ENCODE data around the gene RLF. TPM values are rescaled to one million over a fixed set of nuclear protein-coding genes. Genes with fewer than 3 reads are reported as not detected.

RLF gene
- total and polyA plus RNA-seq, 10 of the 15 experiments (the other 5 are each of a cell fraction or from before 2014, with no cell fraction given), result 2.0 to 19.8 (median 8.7) TPM

DNA sequence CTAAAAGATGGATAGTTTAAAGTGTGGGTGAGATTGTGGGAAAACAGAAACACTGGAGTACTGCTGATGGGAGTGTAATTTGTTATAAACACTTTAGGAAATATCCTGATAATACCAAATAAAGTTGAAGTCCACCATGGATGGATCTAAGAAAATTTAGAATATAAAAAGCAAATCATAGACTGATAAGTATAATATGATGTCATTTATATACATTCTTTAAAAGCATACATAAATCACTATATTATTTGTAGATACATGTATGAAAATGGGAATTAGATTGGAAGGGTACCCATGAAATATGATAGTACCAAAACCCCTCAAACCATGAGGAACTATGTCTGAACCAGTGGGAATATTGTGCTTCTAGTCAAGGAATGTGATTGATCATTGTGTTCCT, 104.7 kb downstream of the RLF start:
- Histone ChIP-seq H3K9ac (ENCODE audit: control insufficient read depth, insufficient read depth, low read length) (no peak overlapping the region), H4K20me1 (ENCODE audit: control insufficient read depth, insufficient read depth) (no peaks in the 10 kb centered on the region), H3K4me2 (ENCODE audit: control insufficient read depth, insufficient read depth) (no peak overlapping the region), H3K79me2 (ENCODE audit: control insufficient read depth, insufficient read depth, low read length) (peaks cover 3% of the 10 kb centered on the region), H3K27ac (ENCODE audit: control insufficient read depth, insufficient read depth) (no peak overlapping the region), H3K4me1 (ENCODE audit: control insufficient read depth, insufficient read depth, low read length) (peaks cover 5% of the 10 kb centered on the region; the same call in 1 of the 2 replicates), H3K4me3 (no peak overlapping the region), H3K27me3 (replicated peaks in 1 of 2; ENCODE audit: control insufficient read depth in 2 of 2, insufficient read depth in 2 of 2, low read length in 1 of 2) (no peaks in the 10 kb centered on the region), H3K36me3 (ENCODE audit: control insufficient read depth in 2 of 2, insufficient read depth in 2 of 2, low read length in 1 of 2) (peaks cover 2 to 13% of the 10 kb centered on the region in 2 experiments), H2AFZ (ENCODE audit: control insufficient read depth, low read depth, low read length) (no peak overlapping the region), H3K9me3 (replicated peaks; ENCODE audit: control insufficient read depth, insufficient read depth, low read length) (no peaks in the 10 kb centered on the region)
- TF ChIP-seq, protein P1, sequence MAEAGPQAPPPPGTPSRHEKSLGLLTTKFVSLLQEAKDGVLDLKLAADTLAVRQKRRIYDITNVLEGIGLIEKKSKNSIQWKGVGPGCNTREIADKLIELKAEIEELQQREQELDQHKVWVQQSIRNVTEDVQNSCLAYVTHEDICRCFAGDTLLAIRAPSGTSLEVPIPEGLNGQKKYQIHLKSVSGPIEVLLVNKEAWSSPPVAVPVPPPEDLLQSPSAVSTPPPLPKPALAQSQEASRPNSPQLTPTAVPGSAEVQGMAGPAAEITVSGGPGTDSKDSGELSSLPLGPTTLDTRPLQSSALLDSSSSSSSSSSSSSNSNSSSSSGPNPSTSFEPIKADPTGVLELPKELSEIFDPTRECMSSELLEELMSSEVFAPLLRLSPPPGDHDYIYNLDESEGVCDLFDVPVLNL (IDR thresholded peaks at IDR 0.05; ENCODE audit: low read depth, low read length), result no peak
- peak; percentile 33; the same call in 1 of the 2 replicates for TF ChIP-seq ATF7 (IDR thresholded peaks at IDR 0.05; ENCODE audit: low read depth)
- intact Hi-C loops (cut with micrococcal nuclease; ENCODE audit: unreplicated experiment) (no loop called here), in situ Hi-C loops (cut with MboI) (no loop called here)
- CTCF ChIA-PET, result interaction anchor here (0.6 to 2.5 kb wide), 3 partner anchors 114 to 172 kb away, joined by 3 to 7 read pairs (median 3); no protein-coding TSS in a partner anchor
- DNase-seq (ENCODE audit: low read depth, low spot score) (no peak), ATAC-seq (no peak), FAIRE-seq (no peak)
- POLR2A ChIA-PET, result no interaction called here
- BruUV-seq (replicated peaks), result no TSS peak
- SMC1A ChIA-PET (ENCODE audit: uncharacterized antibody, unreplicated experiment), result interaction anchor here (0.9 to 2.0 kb wide), 5 partner anchors 9 to 265 kb away, joined by 3 to 8 read pairs (median 3); partner anchors contain the start of gene ZNF684
- RAD21 ChIA-PET (ENCODE audit: unreplicated experiment), result no interaction called here

DNA sequence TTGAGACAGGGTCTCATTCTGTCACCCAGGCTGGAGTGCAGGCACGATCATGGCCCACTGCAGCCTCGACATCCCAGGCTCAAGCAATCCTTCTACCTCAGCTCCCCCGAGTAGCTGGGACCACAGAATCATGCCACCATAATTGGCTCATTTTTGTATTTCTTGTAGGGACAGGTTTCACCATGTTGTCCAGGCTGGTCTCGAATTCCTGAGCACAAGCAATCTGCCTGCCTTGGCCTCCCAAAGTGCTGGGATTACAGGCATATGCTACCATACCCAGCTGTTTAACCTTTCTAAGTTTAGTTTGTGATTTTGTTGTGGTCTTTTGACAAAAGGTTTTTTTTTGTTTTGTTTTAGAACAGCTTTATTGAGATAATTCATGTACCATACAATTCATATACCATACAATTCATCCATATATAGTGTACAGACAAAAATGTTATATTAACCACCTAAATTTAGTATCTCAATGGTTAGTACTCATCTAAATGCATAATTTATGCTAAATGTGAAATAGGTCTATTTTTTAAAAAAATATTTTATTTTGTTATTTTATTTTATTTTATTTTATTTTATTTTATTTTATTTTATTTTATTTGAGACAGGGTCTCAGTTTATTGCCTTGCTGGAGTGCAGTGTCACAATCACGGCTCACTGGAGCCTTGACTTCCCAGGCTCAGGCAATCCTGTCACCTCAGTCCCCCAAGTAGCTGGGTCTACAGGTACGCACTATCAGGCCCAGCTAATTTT, 105.8 kb downstream of the RLF start:
- in situ Hi-C loops (cut with MboI) (no loop called here), intact Hi-C loops (cut with micrococcal nuclease; ENCODE audit: unreplicated experiment) (no loop called here)
- no peaks in the 10 kb centered on the region for H4K20me1 ChIP-seq (ENCODE audit: control insufficient read depth, insufficient read depth)
- H3K4me2 ChIP-seq (ENCODE audit: control insufficient read depth, insufficient read depth), result no peak overlapping the region
- H3K9ac ChIP-seq (ENCODE audit: control insufficient read depth, insufficient read depth, low read length), result no peak overlapping the region
- CTCF ChIA-PET, result interaction anchor here (0.8 to 2.5 kb wide), 6 partner anchors 14 to 171 kb away, joined by 3 to 7 read pairs (median 4); no protein-coding TSS in a partner anchor
- BruUV-seq (replicated peaks), result no TSS peak
- WGBS (ENCODE audit: insufficient coverage, insufficient replicate concordance, low lambda C conversion rate, missing lambda C conversion rate), result 92% methylated on average over 5 of the region's 6 CpGs
- H3K36me3 ChIP-seq (ENCODE audit: control insufficient read depth in 2 of 2, insufficient read depth in 2 of 2, low read length in 1 of 2), result peaks cover 2 to 10% of the 10 kb centered on the region in 2 experiments; a peak in 3 of 4 replicates
- H3K27ac ChIP-seq (ENCODE audit: control insufficient read depth, insufficient read depth), result no peak overlapping the region
- no peak overlapping the region for H2AFZ ChIP-seq (ENCODE audit: control insufficient read depth, low read depth, low read length)
- POLR2A ChIA-PET, result no interaction called here
- no peak for ATAC-seq
- SMC1A ChIA-PET (ENCODE audit: uncharacterized antibody, unreplicated experiment), result interaction anchor here (0.7 to 2.0 kb wide), 7 partner anchors 10 to 264 kb away, joined by 3 to 8 read pairs (median 3); partner anchors contain the start of gene ZNF684
- H3K27me3 ChIP-seq (replicated peaks in 1 of 2; ENCODE audit: control insufficient read depth in 2 of 2, insufficient read depth in 2 of 2, low read length in 1 of 2), result no peaks in the 10 kb centered on the region
- H3K4me1 ChIP-seq (ENCODE audit: control insufficient read depth, insufficient read depth, low read length), result peaks cover 5% of the 10 kb centered on the region; the same call in 1 of the 2 replicates
- no peak overlapping the region for H3K4me3 ChIP-seq
- no peak for DNase-seq (ENCODE audit: low read depth, low spot score)
- FAIRE-seq, result no peak
- TF ChIP-seq ZNF384 (IDR thresholded peaks at IDR 0.05; ENCODE audit: borderline replicate concordance, low read depth, low read length), result no peak
- TF ChIP-seq, protein P2, sequence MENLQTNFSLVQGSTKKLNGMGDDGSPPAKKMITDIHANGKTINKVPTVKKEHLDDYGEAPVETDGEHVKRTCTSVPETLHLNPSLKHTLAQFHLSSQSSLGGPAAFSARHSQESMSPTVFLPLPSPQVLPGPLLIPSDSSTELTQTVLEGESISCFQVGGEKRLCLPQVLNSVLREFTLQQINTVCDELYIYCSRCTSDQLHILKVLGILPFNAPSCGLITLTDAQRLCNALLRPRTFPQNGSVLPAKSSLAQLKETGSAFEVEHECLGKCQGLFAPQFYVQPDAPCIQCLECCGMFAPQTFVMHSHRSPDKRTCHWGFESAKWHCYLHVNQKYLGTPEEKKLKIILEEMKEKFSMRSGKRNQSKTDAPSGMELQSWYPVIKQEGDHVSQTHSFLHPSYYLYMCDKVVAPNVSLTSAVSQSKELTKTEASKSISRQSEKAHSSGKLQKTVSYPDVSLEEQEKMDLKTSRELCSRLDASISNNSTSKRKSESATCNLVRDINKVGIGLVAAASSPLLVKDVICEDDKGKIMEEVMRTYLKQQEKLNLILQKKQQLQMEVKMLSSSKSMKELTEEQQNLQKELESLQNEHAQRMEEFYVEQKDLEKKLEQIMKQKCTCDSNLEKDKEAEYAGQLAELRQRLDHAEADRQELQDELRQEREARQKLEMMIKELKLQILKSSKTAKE (IDR thresholded peaks at IDR 0.05; ENCODE audit: low read depth, poor library complexity, severe bottlenecking), result no peak
- no peak for TF ChIP-seq NR2F1 (conservative IDR thresholded peaks at IDR 0.05)
- H3K9me3 ChIP-seq (replicated peaks; ENCODE audit: control insufficient read depth, insufficient read depth, low read length), result no peaks in the 10 kb centered on the region
- H3K79me2 ChIP-seq (ENCODE audit: control insufficient read depth, insufficient read depth, low read length), result peaks cover 1% of the 10 kb centered on the region; the same call in 1 of the 2 replicates
- RAD21 ChIA-PET (ENCODE audit: unreplicated experiment), result interaction anchor here (1.0 kb wide), 1 partner anchor 21 kb away, joined by 3 read pairs; no protein-coding TSS in a partner anchor

Data from GM12878 (cell line).